Measurements from ENCODE around the gene PCSK1. TPM values are rescaled to one million over a fixed set of nuclear protein-coding genes. Genes with fewer than 3 reads are reported as not detected.

PCSK1 gene
- total and polyA plus RNA-seq, 2 donors (not counting 3 experiments of a cell fraction or from before 2014, with no cell fraction given), result 0.95 to 8.7 TPM

DNA sequence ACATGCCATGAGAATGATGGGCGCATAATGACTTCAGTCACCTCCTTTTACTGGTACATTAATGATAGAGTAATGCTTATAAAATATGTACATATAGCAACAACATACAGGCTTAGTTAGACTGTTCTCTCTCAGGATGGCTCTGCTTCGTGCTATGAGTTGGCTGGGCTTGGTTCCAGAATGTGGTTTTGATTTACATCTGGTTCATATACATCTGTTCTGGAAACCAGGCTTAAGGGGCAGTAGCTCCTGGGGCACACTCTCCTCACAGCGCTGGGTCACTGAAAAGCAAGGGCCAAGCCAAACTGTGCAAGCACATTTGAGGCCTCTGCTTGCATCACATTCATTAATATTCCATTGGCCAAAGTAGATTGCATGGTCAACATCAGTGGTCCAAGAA, 44.9 kb downstream of the PCSK1 start:
- FAIRE-seq (no peak), DNase-seq (ENCODE audit: low read depth, low spot score) (no peak)
- Histone ChIP-seq H3K9me3 (replicated peaks; ENCODE audit: control insufficient read depth, insufficient read depth, low read length) (no peaks in the 10 kb centered on the region), H3K36me3 (ENCODE audit: control insufficient read depth in 2 of 2, extremely low read depth in 1 of 2, insufficient read depth in 2 of 2, low read length in 2 of 2) (no peaks in the 10 kb centered on the region), H2AFZ (ENCODE audit: low read depth, low read length) (no peak overlapping the region), H3K4me3 (replicated peaks in 1 of 3; ENCODE audit: insufficient read depth in 1 of 3, low read depth in 1 of 3, low read length in 3 of 3) (no peak overlapping the region), H3K27ac (ENCODE audit: insufficient read depth, low read depth, low read length) (no peak overlapping the region), H3K79me2 (ENCODE audit: control insufficient read depth, insufficient read depth, low read length) (no peaks in the 10 kb centered on the region), H3K9ac (replicated peaks; ENCODE audit: extremely low read depth, insufficient read depth, low read length) (no peak overlapping the region), H3K4me2 (ENCODE audit: insufficient read depth, low read length) (no peak overlapping the region), H3K27me3 (ENCODE audit: control insufficient read depth in 2 of 2, insufficient read depth in 2 of 2, low read length in 2 of 2) (no peaks in the 10 kb centered on the region), H3K4me1 (ENCODE audit: control insufficient read depth, extremely low read depth, insufficient read depth, low read length) (peaks cover 20% of the 10 kb centered on the region), H4K20me1 (replicated peaks; ENCODE audit: control insufficient read depth, extremely low read depth, insufficient read depth, low read length) (no peaks in the 10 kb centered on the region), H3K9me1 (replicated peaks; ENCODE audit: control insufficient read depth, extremely low read depth, insufficient read depth, low read length) (no peaks in the 10 kb centered on the region)
- TF ChIP-seq POLR2A (IDR thresholded peaks at IDR 0.05; ENCODE audit: low read depth, low read length) (no peak), MYC (IDR thresholded peaks at IDR 0.05; ENCODE audit: low read depth, low read length) (no peak), POLR2AphosphoS5 (IDR thresholded peaks at IDR 0.05; ENCODE audit: insufficient read depth, low read depth, low read length) (no peak), GATA2 (IDR thresholded peaks at IDR 0.05; ENCODE audit: insufficient read depth, insufficient read length, low read depth, low read length) (no peak), JUN (IDR thresholded peaks at IDR 0.05; ENCODE audit: borderline replicate concordance, insufficient read depth, insufficient read length, low read depth) (no peak), EZH2 (IDR thresholded peaks at IDR 0.05; ENCODE audit: borderline replicate concordance, low read depth, low read length, severe bottlenecking) (no peak), FOS (IDR thresholded peaks at IDR 0.05; ENCODE audit: borderline replicate concordance, insufficient read depth, low read length) (no peak)
- TF ChIP-seq, protein P1, sequence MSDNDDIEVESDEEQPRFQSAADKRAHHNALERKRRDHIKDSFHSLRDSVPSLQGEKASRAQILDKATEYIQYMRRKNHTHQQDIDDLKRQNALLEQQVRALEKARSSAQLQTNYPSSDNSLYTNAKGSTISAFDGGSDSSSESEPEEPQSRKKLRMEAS (IDR thresholded peaks at IDR 0.05; ENCODE audit: insufficient read depth, insufficient read length), result no peak
- TF ChIP-seq, protein P2, sequence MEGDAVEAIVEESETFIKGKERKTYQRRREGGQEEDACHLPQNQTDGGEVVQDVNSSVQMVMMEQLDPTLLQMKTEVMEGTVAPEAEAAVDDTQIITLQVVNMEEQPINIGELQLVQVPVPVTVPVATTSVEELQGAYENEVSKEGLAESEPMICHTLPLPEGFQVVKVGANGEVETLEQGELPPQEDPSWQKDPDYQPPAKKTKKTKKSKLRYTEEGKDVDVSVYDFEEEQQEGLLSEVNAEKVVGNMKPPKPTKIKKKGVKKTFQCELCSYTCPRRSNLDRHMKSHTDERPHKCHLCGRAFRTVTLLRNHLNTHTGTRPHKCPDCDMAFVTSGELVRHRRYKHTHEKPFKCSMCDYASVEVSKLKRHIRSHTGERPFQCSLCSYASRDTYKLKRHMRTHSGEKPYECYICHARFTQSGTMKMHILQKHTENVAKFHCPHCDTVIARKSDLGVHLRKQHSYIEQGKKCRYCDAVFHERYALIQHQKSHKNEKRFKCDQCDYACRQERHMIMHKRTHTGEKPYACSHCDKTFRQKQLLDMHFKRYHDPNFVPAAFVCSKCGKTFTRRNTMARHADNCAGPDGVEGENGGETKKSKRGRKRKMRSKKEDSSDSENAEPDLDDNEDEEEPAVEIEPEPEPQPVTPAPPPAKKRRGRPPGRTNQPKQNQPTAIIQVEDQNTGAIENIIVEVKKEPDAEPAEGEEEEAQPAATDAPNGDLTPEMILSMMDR (IDR thresholded peaks at IDR 0.05; ENCODE audit: extremely low read depth in 1 of 2, insufficient read depth in 1 of 2, low read depth in 1 of 2, low read length in 2 of 2), result no peak
- BruUV-seq (replicated peaks), result no TSS peak
- ChIA-PET POLR2A (no interaction called here), CTCF (interaction anchor here (0.7 kb wide), 1 partner anchor 207 kb away, joined by 4 read pairs; no protein-coding TSS in a partner anchor)
- dilution Hi-C loops (cut with MboI; ENCODE audit: extremely low pct_ligation_motif_present, low sequenced_read_pairs) (no loop called here), intact Hi-C loops (cut with micrococcal nuclease) (no loop called here)
